Endothelial cell of umbilical vein (primary cell): ENCODE measurements around the gene SPART.
A peak's percentile ranks its signal among the peaks of the same experiment; 100 is the strongest.

Source experiments
- CTCF ChIP-seq, 2 donors: IDR thresholded peaks; 1 replicate in 1 of 2; 2 replicates in 1 of 2; pipeline ENCODE4 v1.5.1; 2011; ENCODE audit warnings: low read length in 2 of 2, mild to moderate bottlenecking in 2 of 2, moderate library complexity in 2 of 2, control low read depth in 1 of 2, inconsistent platforms in 1 of 2, low read depth in 1 of 2; ENCODE audit not compliant: insufficient read depth in 1 of 2; ENCODE audit errors: extremely low read depth in 1 of 2
- EZH2 ChIP-seq: IDR thresholded peaks from 2 replicates; pipeline ENCODE4 v1.6.1; 2012; ENCODE audit warnings: borderline replicate concordance, low read depth, mild to moderate bottlenecking, moderate library complexity, low read length, inconsistent platforms; ENCODE audit not compliant: severe bottlenecking
- GATA2 ChIP-seq: IDR thresholded peaks from 2 replicates; pipeline ENCODE4 v1.7.0; 2011; ENCODE audit warnings: low read depth, mild to moderate bottlenecking, moderate library complexity, mixed read lengths, low read length; ENCODE audit not compliant: insufficient read length, insufficient read depth
- JUN ChIP-seq: IDR thresholded peaks from 2 replicates; pipeline ENCODE4 v1.6.1; 2011; ENCODE audit warnings: borderline replicate concordance, low read depth; ENCODE audit not compliant: insufficient read length, insufficient read depth
- MAX ChIP-seq: IDR thresholded peaks from 2 replicates; pipeline ENCODE4 v1.6.1; 2011; ENCODE audit not compliant: insufficient read depth, insufficient read length
- MYC ChIP-seq: IDR thresholded peaks from one replicate; pipeline ENCODE4 v1.6.1; 2011; ENCODE audit warnings: mild to moderate bottlenecking, low read depth, low read length
- POLR2A ChIP-seq: IDR thresholded peaks from 2 replicates; pipeline ENCODE4 v1.6.1; 2012; ENCODE audit warnings: low read depth, mild to moderate bottlenecking, control low read depth, low read length

- TF ChIP-seq CTCF (IDR thresholded peaks at IDR 0.05; ENCODE audit: extremely low read depth in 1 of 2, insufficient read depth in 1 of 2, low read depth in 1 of 2, low read length in 2 of 2): no peak
- TF ChIP-seq POLR2A: peak; percentile 65
- no peak for TF ChIP-seq EZH2
- TF ChIP-seq MAX: no peak
- no peak for TF ChIP-seq JUN
- TF ChIP-seq MYC: no peak
- TF ChIP-seq GATA2: no peak
These were observed 564 bp downstream of the SPART start for GRCh38 chr13:36345438-36346221.
